ENCODE measurements around the gene PLSCR5.
A peak's percentile ranks its signal among the peaks of the same experiment; 100 is the strongest.

The PLSCR5 gene, protein sequence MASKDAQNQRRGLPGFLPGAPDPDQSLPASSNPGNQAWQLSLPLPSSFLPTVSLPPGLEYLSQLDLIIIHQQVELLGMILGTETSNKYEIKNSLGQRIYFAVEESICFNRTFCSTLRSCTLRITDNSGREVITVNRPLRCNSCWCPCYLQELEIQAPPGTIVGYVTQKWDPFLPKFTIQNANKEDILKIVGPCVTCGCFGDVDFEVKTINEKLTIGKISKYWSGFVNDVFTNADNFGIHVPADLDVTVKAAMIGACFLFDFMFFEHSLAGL

GRCh38 chr3:146605106-146605505 is at the start of gene PLSCR5:
TSS of gene PLSCR5 (minus strand) at chr3:146605346. CDS start at chr3:146605212, 134 bp downstream.
- TF ChIP-seq CTCF (IDR thresholded peaks at IDR 0.05; ENCODE audit: borderline replicate concordance, control extremely low read depth, extremely low read depth, insufficient read depth, missing control alignments) = no peak
- in situ Hi-C loops (cut with MboI; ENCODE audit: low sequenced_read_pairs, unreplicated experiment) = no loop called here

GRCh38 chr3:146653978-146654377 is 48.8 kb upstream of the PLSCR5 start:
- in situ Hi-C loops (cut with MboI; ENCODE audit: low sequenced_read_pairs, unreplicated experiment) = no loop called here
- no peak for DNase-seq (ENCODE audit: low spot score)
- no peak for TF ChIP-seq CTCF (IDR thresholded peaks at IDR 0.05; ENCODE audit: borderline replicate concordance, control extremely low read depth, extremely low read depth, insufficient read depth, missing control alignments)

More at GRCh38 chr3:146605106-146605505, at the start of gene PLSCR5:
- no peak for DNase-seq (ENCODE audit: low spot score)

- DNase-seq (ENCODE audit: low spot score) = no peak
- TF ChIP-seq CTCF (IDR thresholded peaks at IDR 0.05; ENCODE audit: borderline replicate concordance, control extremely low read depth, extremely low read depth, insufficient read depth, missing control alignments) = no peak
- in situ Hi-C loops (cut with MboI; ENCODE audit: low sequenced_read_pairs, unreplicated experiment) = no loop called here
These were observed 45.7 kb upstream of the PLSCR5 start for GRCh38 chr3:146650691-146651442.

DNA sequence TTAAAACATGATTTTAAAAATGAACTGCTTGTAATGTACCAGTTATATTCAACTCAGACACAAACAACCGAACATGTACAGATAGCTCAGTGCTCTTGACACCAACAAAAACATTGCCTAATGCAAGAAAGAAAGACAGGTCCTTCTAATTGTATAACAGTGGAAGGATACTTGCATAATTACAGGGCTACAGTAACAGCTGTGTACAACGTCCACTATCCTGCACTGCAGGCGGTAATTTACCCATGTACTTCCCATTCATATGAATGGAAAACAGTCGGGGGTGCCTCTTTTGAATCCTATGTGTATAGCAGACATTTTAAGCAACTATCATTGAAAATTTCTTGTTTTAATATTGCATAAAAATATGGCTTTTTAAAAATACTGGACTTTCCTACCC is 41.1 kb upstream of the PLSCR5 start:
- no peak for DNase-seq (ENCODE audit: low spot score)
- TF ChIP-seq CTCF (IDR thresholded peaks at IDR 0.05; ENCODE audit: borderline replicate concordance, control extremely low read depth, extremely low read depth, insufficient read depth, missing control alignments) = no peak
- in situ Hi-C loops (cut with MboI; ENCODE audit: low sequenced_read_pairs, unreplicated experiment) = no loop called here

GRCh38 chr3:146640955-146641867 is 36.1 kb upstream of the PLSCR5 start:
- TF ChIP-seq CTCF (IDR thresholded peaks at IDR 0.05; ENCODE audit: borderline replicate concordance, control extremely low read depth, extremely low read depth, insufficient read depth, missing control alignments) = peak; percentile 36
- DNase-seq (ENCODE audit: low spot score) = peak; percentile 21
- in situ Hi-C loops (cut with MboI; ENCODE audit: low sequenced_read_pairs, unreplicated experiment) = no loop called here

GRCh38 chr3:146640361-146640760 is 35.2 kb upstream of the PLSCR5 start:
- no peak for DNase-seq (ENCODE audit: low spot score)
- in situ Hi-C loops (cut with MboI; ENCODE audit: low sequenced_read_pairs, unreplicated experiment) = no loop called here
- TF ChIP-seq CTCF (IDR thresholded peaks at IDR 0.05; ENCODE audit: borderline replicate concordance, control extremely low read depth, extremely low read depth, insufficient read depth, missing control alignments) = no peak
